ENCODE data around the gene ADAM12.

DNA sequence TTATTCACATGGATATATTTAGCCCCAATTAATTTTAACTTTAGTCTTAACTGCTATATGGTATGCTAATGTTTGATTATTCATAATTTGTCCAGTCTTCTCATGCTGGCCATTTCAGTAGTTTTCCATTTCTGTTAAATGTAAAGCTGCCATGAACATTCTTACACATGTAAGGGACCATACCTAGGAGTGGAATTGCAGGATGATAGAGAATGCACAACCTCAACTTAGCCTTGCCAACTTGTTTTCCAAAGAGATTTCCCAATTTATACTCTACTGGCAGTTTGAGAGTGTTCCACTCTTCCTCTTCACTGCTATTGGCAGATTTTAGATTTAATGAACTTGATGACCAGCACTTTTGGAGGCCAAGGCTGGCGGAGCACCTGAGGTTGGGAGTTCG is 423.7 kb downstream of the ADAM12 start:
- TF ChIP-seq, protein P1, sequence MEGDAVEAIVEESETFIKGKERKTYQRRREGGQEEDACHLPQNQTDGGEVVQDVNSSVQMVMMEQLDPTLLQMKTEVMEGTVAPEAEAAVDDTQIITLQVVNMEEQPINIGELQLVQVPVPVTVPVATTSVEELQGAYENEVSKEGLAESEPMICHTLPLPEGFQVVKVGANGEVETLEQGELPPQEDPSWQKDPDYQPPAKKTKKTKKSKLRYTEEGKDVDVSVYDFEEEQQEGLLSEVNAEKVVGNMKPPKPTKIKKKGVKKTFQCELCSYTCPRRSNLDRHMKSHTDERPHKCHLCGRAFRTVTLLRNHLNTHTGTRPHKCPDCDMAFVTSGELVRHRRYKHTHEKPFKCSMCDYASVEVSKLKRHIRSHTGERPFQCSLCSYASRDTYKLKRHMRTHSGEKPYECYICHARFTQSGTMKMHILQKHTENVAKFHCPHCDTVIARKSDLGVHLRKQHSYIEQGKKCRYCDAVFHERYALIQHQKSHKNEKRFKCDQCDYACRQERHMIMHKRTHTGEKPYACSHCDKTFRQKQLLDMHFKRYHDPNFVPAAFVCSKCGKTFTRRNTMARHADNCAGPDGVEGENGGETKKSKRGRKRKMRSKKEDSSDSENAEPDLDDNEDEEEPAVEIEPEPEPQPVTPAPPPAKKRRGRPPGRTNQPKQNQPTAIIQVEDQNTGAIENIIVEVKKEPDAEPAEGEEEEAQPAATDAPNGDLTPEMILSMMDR (IDR thresholded peaks at IDR 0.05 in 2 of 3, conservative IDR thresholded peaks at IDR 0.05 in 1 of 3; ENCODE audit: control insufficient read depth in 2 of 3, extremely low read depth in 1 of 3, insufficient read depth in 1 of 3, low read depth in 3 of 3, low read length in 3 of 3) = no peak
- TF ChIP-seq BACH1 (IDR thresholded peaks at IDR 0.05; ENCODE audit: borderline replicate concordance) (no peak), ZNF24 (IDR thresholded peaks at IDR 0.05) (no peak), EZH2 (IDR thresholded peaks at IDR 0.05; ENCODE audit: borderline replicate concordance, control insufficient read depth, low read depth, low read length) (no peak), CBFB (IDR thresholded peaks at IDR 0.05; ENCODE audit: low read depth) (no peak), GATAD2B (conservative IDR thresholded peaks at IDR 0.05; ENCODE audit: low read depth) (no peak), SMAD1 (IDR thresholded peaks at IDR 0.05; ENCODE audit: low read depth, partially characterized antibody) (no peak), NFYB (IDR thresholded peaks at IDR 0.05; ENCODE audit: insufficient read depth, low read depth, low read length) (no peak), JUND (IDR thresholded peaks at IDR 0.05; ENCODE audit: low read depth, low read length) (no peak)

All from GM12878 (cell line).